ENCODE results near the gene SEMA5A.

The SEMA5A gene

DNA sequence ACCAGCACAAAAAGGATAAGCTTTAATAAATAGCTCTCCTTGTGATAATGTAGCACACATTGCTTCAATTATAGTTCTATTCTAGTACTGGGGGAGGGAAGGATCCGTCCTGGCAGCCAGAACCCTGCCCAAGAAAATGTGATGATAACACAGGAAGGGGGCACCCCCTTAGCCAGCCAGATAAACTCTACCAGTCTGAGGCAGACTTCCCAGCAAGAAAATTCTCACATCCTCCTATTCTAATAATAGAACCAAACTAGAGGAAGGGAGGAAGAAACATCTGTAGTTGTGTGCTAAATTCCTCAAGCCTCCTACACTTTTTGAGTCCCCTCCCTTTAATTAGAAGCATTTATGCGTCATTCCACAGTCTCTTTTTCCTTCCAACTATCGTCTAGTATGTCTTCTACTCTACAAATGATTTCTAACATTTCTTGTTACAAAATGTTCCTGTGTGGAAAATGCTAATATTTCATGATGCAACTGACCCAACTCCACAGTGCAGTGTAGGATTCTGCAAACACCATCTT is 261.0 kb downstream of the SEMA5A start:
- no peak for DNase-seq (ENCODE audit: low read depth in 2 of 3, low spot score in 1 of 3)

GRCh38 chr5:9284272-9284671 is 261.6 kb downstream of the SEMA5A start:
- no peak for DNase-seq (ENCODE audit: low read depth in 2 of 3, low spot score in 1 of 3)

DNA sequence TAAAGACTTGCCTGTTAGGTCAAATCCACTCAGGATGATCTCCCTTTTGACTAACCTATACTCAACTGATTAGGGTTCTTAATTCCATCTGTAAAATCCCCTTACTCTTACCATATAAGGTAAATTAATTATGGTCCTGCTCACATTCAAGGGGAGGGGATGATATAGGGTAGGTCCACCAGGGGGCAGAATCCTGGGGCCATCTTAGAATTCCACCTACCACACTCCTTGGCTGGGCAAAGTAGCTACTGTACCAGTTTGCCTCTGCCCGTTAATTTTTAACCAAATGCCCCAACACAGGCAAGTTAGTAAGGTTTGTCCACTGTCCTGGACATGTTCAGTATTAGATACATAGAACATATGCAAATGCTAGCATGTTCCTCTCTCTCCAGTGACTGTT is 262.4 kb downstream of the SEMA5A start:
- no peak for DNase-seq (ENCODE audit: low read depth in 2 of 3, low spot score in 1 of 3)

DNA sequence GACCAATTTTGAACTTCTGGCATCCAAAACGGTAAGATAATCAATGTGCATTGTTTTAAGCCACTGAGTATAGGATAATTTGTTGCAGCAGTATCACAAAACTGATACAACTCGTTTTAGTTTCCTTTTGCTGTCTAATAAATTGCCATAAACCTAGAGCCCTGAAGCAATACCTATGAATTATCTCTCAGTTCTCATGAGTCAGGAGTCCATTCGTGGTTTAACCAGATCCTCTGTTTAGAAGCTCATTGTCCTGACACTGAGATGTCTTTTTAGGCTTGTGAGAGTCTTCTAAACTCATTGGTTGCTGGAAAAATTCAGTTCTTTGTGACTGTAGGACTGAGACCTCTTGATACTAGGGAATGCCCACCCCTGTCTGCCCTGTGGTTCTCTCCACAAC is 262.9 kb downstream of the SEMA5A start:
- no peak for DNase-seq (ENCODE audit: low read depth in 2 of 3, low spot score in 1 of 3)

DNA sequence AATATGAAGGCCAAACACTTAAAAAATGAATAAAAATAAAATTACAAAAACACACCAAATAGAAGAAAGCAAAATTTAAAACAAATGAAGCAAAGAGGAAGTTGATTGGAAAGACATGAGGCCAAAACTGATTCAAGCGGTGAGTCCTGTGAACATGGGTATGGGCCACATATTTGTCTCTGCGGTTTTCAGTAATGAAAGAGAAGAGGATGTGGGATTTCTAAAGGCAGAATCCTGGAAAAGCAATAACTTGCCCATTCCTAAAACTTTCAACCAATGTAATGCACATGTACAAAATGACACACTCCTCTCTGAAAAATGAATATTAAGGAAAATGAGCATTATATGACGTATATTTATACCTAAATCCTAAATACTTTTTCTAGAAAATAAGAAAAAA is 263.7 kb downstream of the SEMA5A start:
- DNase-seq (ENCODE audit: low read depth in 2 of 3, low spot score in 1 of 3), result no peak

GRCh38 chr5:9279774-9280173 is 266.1 kb downstream of the SEMA5A start:
- DNase-seq (ENCODE audit: low read depth in 2 of 3, low spot score in 1 of 3), result no peak

- DNase-seq (ENCODE audit: low read depth in 2 of 3, low spot score in 1 of 3), result no peak
These were observed 266.8 kb downstream of the SEMA5A start for GRCh38 chr5:9278921-9279603.

- DNase-seq (ENCODE audit: low read depth in 2 of 3, low spot score in 1 of 3), result no peak
These were observed 276.9 kb downstream of the SEMA5A start for GRCh38 chr5:9269014-9269413.

GRCh38 chr5:9268226-9268625 is 277.6 kb downstream of the SEMA5A start:
- no peak for DNase-seq (ENCODE audit: low read depth in 2 of 3, low spot score in 1 of 3)

DNA sequence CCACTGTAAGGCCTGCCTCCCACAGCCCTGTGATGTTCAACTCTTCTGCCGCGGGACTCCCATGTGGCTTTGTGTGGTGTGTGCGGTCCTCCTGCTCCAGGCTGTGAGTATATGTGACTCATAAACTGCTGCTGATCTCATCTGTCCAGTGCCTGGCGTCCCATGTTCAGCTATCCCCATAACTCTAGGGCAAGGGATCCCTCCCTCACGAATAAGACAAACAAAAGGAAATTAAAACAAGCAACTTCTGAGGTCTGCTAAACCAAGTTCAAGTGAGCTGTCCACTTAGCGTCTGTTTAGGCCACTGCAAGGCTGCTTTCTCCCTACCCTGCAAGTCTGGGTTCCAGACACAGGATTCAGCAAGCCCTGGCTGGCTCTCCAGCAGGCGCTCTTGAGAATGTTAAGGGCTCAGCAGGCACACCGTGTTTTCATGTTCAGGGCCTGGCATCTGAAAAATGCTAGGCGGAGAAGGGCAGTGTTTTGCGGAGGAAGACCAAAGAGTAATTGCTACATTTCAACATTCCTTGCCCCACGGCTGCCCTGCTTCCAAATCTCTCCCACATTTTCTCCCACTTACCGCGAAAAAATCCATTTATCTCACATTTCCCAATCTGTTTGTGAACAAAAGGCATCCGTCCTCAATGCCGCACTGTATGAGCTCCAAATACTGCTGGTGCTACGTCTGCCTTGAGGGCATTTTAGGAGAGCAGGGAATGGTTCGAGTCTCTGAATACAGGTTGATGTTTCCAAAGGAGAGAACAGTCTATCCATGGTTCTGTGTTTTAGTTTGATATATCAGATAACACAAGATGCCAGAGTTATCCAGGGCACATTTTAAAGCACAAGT is 280.2 kb downstream of the SEMA5A start:
- DNase-seq (ENCODE audit: low read depth in 2 of 3, low spot score in 1 of 3), result no peak

DNA sequence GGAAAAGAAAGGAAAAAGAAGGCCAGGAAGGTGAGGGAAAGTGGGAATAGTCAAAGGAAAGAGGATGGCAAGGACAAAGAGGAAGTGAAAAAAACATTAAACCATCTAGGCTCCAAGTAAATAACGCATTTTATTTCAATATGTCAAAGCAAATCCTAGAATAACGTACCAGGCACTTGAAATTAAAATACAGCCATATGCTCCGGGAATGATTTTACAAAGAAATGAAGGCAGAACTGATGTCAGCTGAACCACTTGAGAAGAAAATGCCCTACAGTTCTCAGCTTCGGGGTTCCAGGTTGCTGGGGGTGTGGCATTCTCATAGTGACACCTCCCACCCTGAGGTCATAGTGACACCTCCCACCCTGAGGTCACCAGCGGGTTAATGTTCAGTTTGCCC is 281.6 kb downstream of the SEMA5A start:
- no peak for DNase-seq (ENCODE audit: low read depth in 2 of 3, low spot score in 1 of 3)

DNA sequence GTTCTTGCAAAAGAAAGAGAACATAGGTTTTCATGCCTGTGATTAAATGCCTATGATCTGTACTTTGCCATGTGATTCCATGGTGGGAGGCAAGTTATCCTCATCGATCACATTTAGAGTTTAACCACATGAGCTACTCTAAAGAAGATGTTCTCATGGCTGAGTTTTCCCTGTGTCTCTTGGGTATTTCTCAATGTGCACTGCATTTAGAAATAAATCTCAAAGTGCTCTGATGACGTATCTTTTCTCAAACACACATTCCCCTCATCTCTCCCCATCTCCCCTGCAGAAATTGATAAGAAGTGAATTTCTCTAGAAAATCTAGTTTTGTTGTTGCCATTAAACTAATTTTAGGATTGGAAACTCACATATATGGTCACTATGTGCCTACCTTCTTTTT is 282.2 kb downstream of the SEMA5A start:
- no peak for DNase-seq (ENCODE audit: low read depth in 2 of 3, low spot score in 1 of 3)

- no peak for DNase-seq (ENCODE audit: low read depth in 2 of 3, low spot score in 1 of 3)
These were observed 294.4 kb downstream of the SEMA5A start for GRCh38 chr5:9251379-9251980.

- no peak for DNase-seq (ENCODE audit: low read depth in 2 of 3, low spot score in 1 of 3)
These were observed 296.6 kb downstream of the SEMA5A start for GRCh38 chr5:9249231-9249630.

DNA sequence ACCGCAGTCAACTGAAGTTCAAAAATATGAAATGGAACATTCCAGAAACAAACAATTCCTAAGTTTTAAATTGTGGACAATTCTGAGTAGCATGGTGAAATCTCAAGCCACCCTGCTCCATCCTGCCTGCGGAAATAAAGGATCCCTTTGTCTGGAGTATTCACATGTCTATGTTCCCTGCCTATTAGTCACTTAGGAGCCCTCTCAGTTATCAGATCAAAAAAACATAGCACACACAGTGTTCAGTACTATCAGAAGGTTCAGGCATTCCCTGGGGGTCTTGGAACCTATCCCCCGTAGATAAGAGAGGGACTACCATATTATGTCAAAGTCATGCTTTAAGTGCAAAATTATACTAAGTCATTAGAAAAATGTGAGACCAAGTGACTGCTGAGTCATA is 300.8 kb downstream of the SEMA5A start:
- no peak for DNase-seq (ENCODE audit: low read depth in 2 of 3, low spot score in 1 of 3)

DNA sequence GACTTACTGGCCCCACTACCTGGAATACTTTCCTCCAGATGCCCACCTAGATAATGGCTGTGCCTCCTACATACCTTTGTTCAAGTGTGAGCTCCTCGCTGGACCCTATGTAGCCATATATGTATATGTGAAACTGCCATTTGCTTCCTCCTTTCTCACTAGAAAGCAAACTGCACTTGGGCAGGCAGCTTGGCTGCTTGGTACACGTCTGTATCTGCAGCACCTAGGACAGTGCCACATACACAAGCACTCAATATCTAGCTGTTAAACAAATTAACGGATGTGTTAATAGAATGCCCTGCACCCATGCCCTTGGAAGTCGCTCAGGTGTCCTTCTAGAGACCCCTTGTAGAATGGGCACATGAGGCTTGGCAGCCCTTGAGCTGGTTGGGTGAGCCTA is 301.5 kb downstream of the SEMA5A start:
- no peak for DNase-seq (ENCODE audit: low read depth in 2 of 3, low spot score in 1 of 3)

- no peak for DNase-seq (ENCODE audit: low read depth in 2 of 3, low spot score in 1 of 3)
These were observed 304.2 kb downstream of the SEMA5A start for GRCh38 chr5:9241479-9242305.

- DNase-seq (ENCODE audit: low read depth in 2 of 3, low spot score in 1 of 3), result no peak
These were observed 305.4 kb downstream of the SEMA5A start for GRCh38 chr5:9240431-9240830.

- no peak for DNase-seq (ENCODE audit: low read depth in 2 of 3, low spot score in 1 of 3)
These were observed 306.2 kb downstream of the SEMA5A start for GRCh38 chr5:9239626-9240025.

DNA sequence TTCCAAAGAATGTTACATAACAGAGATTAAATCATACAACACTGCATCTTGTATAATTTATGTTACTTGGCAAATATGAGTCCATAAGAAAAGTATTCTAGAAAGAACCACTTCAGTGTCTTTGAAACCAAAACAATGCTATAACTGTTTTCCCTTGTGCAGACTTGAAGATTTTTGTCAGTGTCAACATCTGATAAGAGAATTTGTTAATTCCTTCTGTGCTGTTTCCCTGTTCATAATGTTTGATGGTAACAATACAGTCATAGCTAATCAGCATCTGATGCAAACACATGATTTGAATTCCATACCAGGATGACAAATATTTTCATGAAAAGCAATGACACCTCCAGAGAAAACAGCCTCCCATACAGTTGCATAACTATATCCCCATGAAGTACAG is 306.8 kb downstream of the SEMA5A start:
- no peak for DNase-seq (ENCODE audit: low read depth in 2 of 3, low spot score in 1 of 3)

DNA sequence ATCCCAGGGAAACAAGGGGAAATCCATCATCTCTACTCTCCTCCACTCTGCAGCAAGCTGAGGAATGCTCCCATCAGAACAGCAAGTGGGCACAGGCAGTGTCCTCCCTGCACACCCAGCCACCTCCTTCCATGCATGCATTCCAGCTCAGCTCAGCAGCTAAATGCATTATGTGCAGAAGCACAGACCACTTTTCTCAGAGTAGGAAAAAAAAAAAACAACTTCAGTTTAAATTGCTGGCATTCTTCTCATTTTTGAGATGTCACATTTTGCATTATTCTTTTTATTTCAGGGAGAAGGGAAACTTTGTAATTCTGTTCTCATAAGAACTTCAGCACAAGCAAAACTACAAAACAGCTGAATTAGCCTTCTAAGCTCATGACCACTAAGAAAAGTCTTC is 312.2 kb downstream of the SEMA5A start:
- DNase-seq (ENCODE audit: low read depth in 2 of 3, low spot score in 1 of 3), result no peak
